ENCODE measurements around the gene TBCK. TPM values are rescaled to one million over a fixed set of nuclear protein-coding genes. Genes with fewer than 3 reads are reported as not detected.
A peak's percentile ranks its signal among the peaks of the same experiment; 100 is the strongest.

Gene TBCK
- total and polyA plus RNA-seq, 4 donors, result 4.9 to 25.5 (median 15.8) TPM

DNA sequence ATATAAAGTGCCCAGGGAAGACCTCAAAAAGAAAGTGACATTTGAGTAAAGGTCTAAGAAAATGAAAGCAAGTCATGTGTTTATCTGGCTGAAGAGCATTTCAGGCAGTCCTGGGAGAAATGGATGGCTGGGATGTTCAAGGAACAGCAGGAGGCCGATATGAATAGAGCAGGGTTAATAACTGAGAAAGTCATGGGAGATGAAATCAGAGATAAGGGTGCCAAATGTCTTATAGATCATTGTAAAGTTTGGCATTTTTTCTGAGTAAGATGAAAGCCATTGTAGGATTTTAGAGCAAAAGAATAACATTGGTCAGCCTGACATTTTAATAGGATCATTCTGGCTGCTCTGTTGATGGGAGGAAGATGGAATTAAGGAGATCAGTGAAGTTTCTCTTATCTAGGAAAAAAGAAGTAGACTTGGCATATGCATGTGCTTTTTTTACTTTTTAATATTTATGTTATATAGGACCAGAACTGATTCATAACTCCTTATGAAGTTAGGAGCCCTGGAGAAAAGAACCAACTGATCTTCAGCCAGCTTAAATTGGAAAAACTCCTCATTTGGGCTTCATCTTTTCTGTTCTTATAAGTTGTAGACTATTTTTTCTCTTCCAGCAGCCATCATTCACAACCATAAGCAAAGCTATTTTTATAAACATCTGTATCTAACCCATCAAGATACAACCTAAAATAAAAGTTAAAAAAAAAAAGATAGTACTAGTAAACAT is 18.9 kb upstream of the TBCK start:
- peaks cover 2 to 10% (median 9%) of the 10 kb centered on the region in 4 donors for H3K4me1 ChIP-seq (ENCODE audit: control insufficient read depth in 4 of 4, insufficient read depth in 4 of 4, low read length in 3 of 4)
- no peaks in the 10 kb centered on the region for H3K9me3 ChIP-seq (ENCODE audit: control insufficient read depth in 4 of 4, low read length in 3 of 4)
- H3K4me3 ChIP-seq (ENCODE audit: low read depth in 1 of 3, low read length in 3 of 3), result no peak overlapping the region
- H3K27me3 ChIP-seq (ENCODE audit: control insufficient read depth in 4 of 4, insufficient read depth in 4 of 4, low read length in 3 of 4), result no peaks in the 10 kb centered on the region
- H3K9ac ChIP-seq (ENCODE audit: low read depth in 1 of 2, low read length in 2 of 2), result no peak overlapping the region
- TF ChIP-seq FOXA2 (IDR thresholded peaks at IDR 0.05) (no peak), HNF4A (conservative IDR thresholded peaks at IDR 0.05) (no peak), RAD21 (IDR thresholded peaks at IDR 0.05) (no peak), SP1 (IDR thresholded peaks at IDR 0.05) (no peak)
- TF ChIP-seq, protein P1, sequence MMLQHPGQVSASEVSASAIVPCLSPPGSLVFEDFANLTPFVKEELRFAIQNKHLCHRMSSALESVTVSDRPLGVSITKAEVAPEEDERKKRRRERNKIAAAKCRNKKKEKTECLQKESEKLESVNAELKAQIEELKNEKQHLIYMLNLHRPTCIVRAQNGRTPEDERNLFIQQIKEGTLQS (IDR thresholded peaks at IDR 0.05), result no peak
- WGBS, result 94% methylated on average over 1 of the region's 1 CpG
- no peak overlapping the region for H3K27ac ChIP-seq (ENCODE audit: low read depth in 1 of 2, low read length in 2 of 2)
- H3K36me3 ChIP-seq (ENCODE audit: control insufficient read depth in 4 of 4, insufficient read depth in 3 of 4, low read depth in 1 of 4, low read length in 3 of 4), result peaks cover 13 to 32% (median 27%) of the 10 kb centered on the region in 4 donors
- no peak for DNase-seq (ENCODE audit: low spot score)

DNA sequence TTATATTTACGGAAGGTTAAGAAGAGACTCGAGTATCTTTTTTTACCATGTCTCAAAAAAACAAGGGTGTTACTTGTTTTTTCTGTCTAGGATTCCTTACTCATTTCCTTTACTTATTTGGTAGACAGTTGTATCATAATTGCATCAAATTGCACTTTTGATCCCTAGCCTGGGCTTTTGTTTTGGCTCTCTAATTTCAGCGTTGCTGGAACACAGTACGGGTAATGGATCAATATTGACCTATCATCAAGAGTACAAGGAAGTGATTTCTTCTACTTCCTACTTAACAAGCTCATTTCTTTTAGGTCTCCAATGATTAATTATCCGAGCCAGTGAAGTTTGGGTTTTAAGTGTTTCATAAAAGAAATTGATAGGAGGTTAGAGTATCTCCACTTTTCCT is 17.2 kb upstream of the TBCK start:
- peak overlapping the region; percentile 40 to 65 for H3K27ac ChIP-seq (ENCODE audit: low read depth in 1 of 2, low read length in 2 of 2)

DNA sequence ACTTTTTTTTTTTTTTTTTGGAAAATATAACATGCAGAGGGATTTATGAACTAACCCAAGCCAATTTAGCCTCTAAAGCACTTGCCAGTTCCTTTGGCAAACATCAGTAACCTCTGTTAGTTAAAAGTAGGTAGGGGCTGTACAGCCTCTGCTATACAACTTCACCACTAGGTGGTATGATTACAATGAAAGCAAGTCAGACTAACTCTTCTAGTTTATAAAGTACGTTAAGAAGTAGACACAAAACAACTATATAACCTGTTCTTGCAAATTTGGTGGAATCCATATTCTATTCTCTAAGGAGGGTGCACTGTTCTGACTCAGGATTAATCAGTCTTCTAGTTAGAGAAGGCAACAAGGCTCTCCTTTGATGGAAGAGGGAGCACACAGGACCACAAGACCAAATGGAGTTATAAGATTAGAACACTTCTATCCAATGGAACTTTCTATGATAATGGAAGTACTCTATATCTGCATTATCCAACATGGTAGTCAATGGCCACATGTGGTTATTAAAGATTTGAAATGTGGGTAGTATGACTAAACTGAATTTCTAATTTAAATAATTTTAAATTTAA is 13.1 kb upstream of the TBCK start:
- TF ChIP-seq YY1 (IDR thresholded peaks at IDR 0.05), result no peak
- no peak for TF ChIP-seq FOXA1 (IDR thresholded peaks at IDR 0.05)
- TF ChIP-seq, protein P2, sequence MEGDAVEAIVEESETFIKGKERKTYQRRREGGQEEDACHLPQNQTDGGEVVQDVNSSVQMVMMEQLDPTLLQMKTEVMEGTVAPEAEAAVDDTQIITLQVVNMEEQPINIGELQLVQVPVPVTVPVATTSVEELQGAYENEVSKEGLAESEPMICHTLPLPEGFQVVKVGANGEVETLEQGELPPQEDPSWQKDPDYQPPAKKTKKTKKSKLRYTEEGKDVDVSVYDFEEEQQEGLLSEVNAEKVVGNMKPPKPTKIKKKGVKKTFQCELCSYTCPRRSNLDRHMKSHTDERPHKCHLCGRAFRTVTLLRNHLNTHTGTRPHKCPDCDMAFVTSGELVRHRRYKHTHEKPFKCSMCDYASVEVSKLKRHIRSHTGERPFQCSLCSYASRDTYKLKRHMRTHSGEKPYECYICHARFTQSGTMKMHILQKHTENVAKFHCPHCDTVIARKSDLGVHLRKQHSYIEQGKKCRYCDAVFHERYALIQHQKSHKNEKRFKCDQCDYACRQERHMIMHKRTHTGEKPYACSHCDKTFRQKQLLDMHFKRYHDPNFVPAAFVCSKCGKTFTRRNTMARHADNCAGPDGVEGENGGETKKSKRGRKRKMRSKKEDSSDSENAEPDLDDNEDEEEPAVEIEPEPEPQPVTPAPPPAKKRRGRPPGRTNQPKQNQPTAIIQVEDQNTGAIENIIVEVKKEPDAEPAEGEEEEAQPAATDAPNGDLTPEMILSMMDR (IDR thresholded peaks at IDR 0.05; ENCODE audit: low read depth, low read length, missing input control), result peak; percentile 60
- no peak for TF ChIP-seq GABPA (IDR thresholded peaks at IDR 0.05 in 1 of 2, conservative IDR thresholded peaks at IDR 0.05 in 1 of 2)
- TF ChIP-seq HNF4A (conservative IDR thresholded peaks at IDR 0.05), result no peak
- TF ChIP-seq NR2F2 (IDR thresholded peaks at IDR 0.05), result no peak
- peak; percentile 70 to 76 for TF ChIP-seq RAD21 (IDR thresholded peaks at IDR 0.05)
- Histone ChIP-seq H3K27me3 (ENCODE audit: control insufficient read depth in 4 of 4, insufficient read depth in 4 of 4, low read length in 3 of 4) (no peaks in the 10 kb centered on the region), H3K27ac (ENCODE audit: low read depth in 1 of 2, low read length in 2 of 2) (no peak overlapping the region), H3K4me1 (ENCODE audit: control insufficient read depth in 4 of 4, insufficient read depth in 4 of 4, low read length in 3 of 4) (peaks cover 2 to 10% (median 9%) of the 10 kb centered on the region in 4 donors), H3K36me3 (ENCODE audit: control insufficient read depth in 4 of 4, insufficient read depth in 3 of 4, low read depth in 1 of 4, low read length in 3 of 4) (peaks cover 5 to 38% (median 24%) of the 10 kb centered on the region in 4 donors), H3K4me3 (ENCODE audit: low read depth in 1 of 3, low read length in 3 of 3) (no peak overlapping the region), H3K9ac (ENCODE audit: low read depth in 1 of 2, low read length in 2 of 2) (no peak overlapping the region), H3K9me3 (ENCODE audit: control insufficient read depth in 4 of 4, low read length in 3 of 4) (no peaks in the 10 kb centered on the region)
- no peak for DNase-seq (ENCODE audit: low spot score)
- WGBS, result 19% methylated on average over 1 of the region's 1 CpG

More for the DNA sequence above, 17.2 kb upstream of the TBCK start:
- no peaks in the 10 kb centered on the region for H3K9me3 ChIP-seq (ENCODE audit: control insufficient read depth in 4 of 4, low read length in 3 of 4)
- H3K4me1 ChIP-seq (ENCODE audit: control insufficient read depth in 4 of 4, insufficient read depth in 4 of 4, low read length in 3 of 4), result peaks cover 2 to 10% (median 9%) of the 10 kb centered on the region in 4 donors
- no peak overlapping the region for H3K4me3 ChIP-seq (ENCODE audit: low read depth in 1 of 3, low read length in 3 of 3)
- H3K9ac ChIP-seq (ENCODE audit: low read depth in 1 of 2, low read length in 2 of 2), result no peak overlapping the region
- no peak for DNase-seq (ENCODE audit: low spot score)
- peak in 1 of 2 donors; percentile 17 for TF ChIP-seq RAD21 (IDR thresholded peaks at IDR 0.05)
- TF ChIP-seq FOXA2 (IDR thresholded peaks at IDR 0.05), result peak; percentile 59
- TF ChIP-seq, protein P2 (IDR thresholded peaks at IDR 0.05; ENCODE audit: low read depth, low read length, missing input control), result no peak
- TF ChIP-seq RXRA (IDR thresholded peaks at IDR 0.05), result peak; percentile 55 to 62
- TF ChIP-seq EGR1 (IDR thresholded peaks at IDR 0.05; ENCODE audit: low read depth in 2 of 2), result no peak
- peak; percentile 36 for TF ChIP-seq HNF4G (IDR thresholded peaks at IDR 0.05)
- TF ChIP-seq YY1 (IDR thresholded peaks at IDR 0.05), result no peak
- TF ChIP-seq, protein P1 (IDR thresholded peaks at IDR 0.05), result peak; percentile 44
- peak; percentile 29 to 40 for TF ChIP-seq JUND (IDR thresholded peaks at IDR 0.05)
- peak; percentile 86 to 94 for TF ChIP-seq HNF4A (conservative IDR thresholded peaks at IDR 0.05)
- TF ChIP-seq TAF1 (conservative IDR thresholded peaks at IDR 0.05), result no peak
- TF ChIP-seq NR2F2 (IDR thresholded peaks at IDR 0.05), result peak; percentile 31
- TF ChIP-seq SP1 (IDR thresholded peaks at IDR 0.05), result peak; percentile 89
- no peak for TF ChIP-seq FOXA1 (IDR thresholded peaks at IDR 0.05)
- peak in 1 of 2 donors; percentile 36 for TF ChIP-seq GABPA (IDR thresholded peaks at IDR 0.05 in 1 of 2, conservative IDR thresholded peaks at IDR 0.05 in 1 of 2)
- WGBS, result 31% methylated on average over 5 of the region's 5 CpGs
- H3K27me3 ChIP-seq (ENCODE audit: control insufficient read depth in 4 of 4, insufficient read depth in 4 of 4, low read length in 3 of 4), result no peaks in the 10 kb centered on the region
- H3K36me3 ChIP-seq (ENCODE audit: control insufficient read depth in 4 of 4, insufficient read depth in 3 of 4, low read depth in 1 of 4, low read length in 3 of 4), result peaks cover 13 to 32% (median 24%) of the 10 kb centered on the region in 4 donors

Data from liver (tissue), 9 donors.